IPS DF 4.7 (cell line): ENCODE data around the gene PRKD2.
"Not testable (repeated sequence)": the region's sequence is repeated elsewhere in the genome, so short reads cannot be mapped to it uniquely, and the experiment has no call there.

Source experiments
- DNase-seq: peaks from one replicate; pipeline ENCODE4 v3.0.0-alpha.2; 2013; ENCODE audit warnings: low spot score; ENCODE audit errors: extremely low read depth

The PRKD2 gene

GRCh38 chr19:46634656-46635218, 82.2 kb downstream of the PRKD2 start:
- DNase-seq = no peak

- DNase-seq = no peak
Measured at GRCh38 chr19:46634045-46634655, 82.8 kb downstream of the PRKD2 start.

GRCh38 chr19:46633130-46633529, 83.8 kb downstream of the PRKD2 start:
- DNase-seq = no peak

- no peak for DNase-seq
Measured at GRCh38 chr19:46631481-46631880, 85.4 kb downstream of the PRKD2 start.

- no peak for DNase-seq
Measured at GRCh38 chr19:46630586-46631205, 86.2 kb downstream of the PRKD2 start.

- DNase-seq = no peak
Measured at GRCh38 chr19:46629546-46630025, 87.3 kb downstream of the PRKD2 start.

- not testable (repeated sequence) for DNase-seq
Measured at GRCh38 chr19:46628970-46629369, 87.9 kb downstream of the PRKD2 start.

- no peak for DNase-seq
Measured at GRCh38 chr19:46626446-46626845, 90.5 kb downstream of the PRKD2 start.

GRCh38 chr19:46625731-46626130, 91.2 kb downstream of the PRKD2 start:
- DNase-seq = no peak

- no peak for DNase-seq
Measured at GRCh38 chr19:46624958-46625661, 91.8 kb downstream of the PRKD2 start, which contains the start of gene PTGIR. PTGIR (minus strand) TSS chr19:46625089; CDS start chr19:46624225, 864 bp downstream.
